ENCODE measurements around the gene NAALADL2.

- no peak for TF ChIP-seq RAD21 (IDR thresholded peaks at IDR 0.05; ENCODE audit: low read depth)
- no peak for TF ChIP-seq EGR1 (IDR thresholded peaks at IDR 0.05)
- no peak for TF ChIP-seq CEBPB (IDR thresholded peaks at IDR 0.05)
- TF ChIP-seq EP300 (IDR thresholded peaks at IDR 0.05; ENCODE audit: borderline replicate concordance): no peak
- TF ChIP-seq ZBTB7A (IDR thresholded peaks at IDR 0.05; ENCODE audit: low read depth): no peak
- no peak for TF ChIP-seq MAX (IDR thresholded peaks at IDR 0.05)
- TF ChIP-seq NFIC (IDR thresholded peaks at IDR 0.05): no peak
Measured at GRCh38 chr3:174883881-174884675, 24.9 kb downstream of the NAALADL2 start.
